ENCODE data around the gene UCP2. TPM values are rescaled to one million over a fixed set of nuclear protein-coding genes. Genes with fewer than 3 reads are reported as not detected.

The UCP2 gene
- total and polyA plus RNA-seq, 10 of the 15 experiments (the other 5 are each of a cell fraction or from before 2014, with no cell fraction given) = 32.9 to 248 (median 154) TPM

DNA sequence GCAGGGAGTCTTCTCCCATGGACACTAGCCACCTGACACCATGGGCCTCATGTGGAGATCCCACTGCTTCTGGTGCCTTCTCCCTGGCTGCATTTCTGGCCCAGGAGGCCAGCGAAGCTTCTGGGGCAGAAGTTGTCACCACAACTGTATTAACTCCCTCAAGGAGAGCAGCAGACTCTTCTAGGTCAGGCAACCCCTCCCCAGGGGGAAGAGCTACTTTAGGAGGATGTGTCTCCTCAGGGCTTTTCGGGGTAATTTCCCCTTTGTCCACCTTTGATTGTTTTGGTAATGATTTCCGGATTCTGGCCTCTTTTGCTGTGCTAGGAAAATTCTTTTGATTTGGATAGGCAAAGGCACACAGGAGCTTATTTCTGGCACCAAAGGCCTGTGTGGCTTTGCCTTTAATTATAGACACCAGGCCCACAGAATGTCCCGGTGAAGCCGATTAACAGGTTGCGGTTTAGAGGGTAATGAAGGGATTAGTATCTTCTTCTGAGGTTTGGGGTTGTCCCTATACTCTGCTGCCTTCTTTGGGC, 8.9 kb upstream of the UCP2 start (continued):
- TF ChIP-seq NR2F1 (conservative IDR thresholded peaks at IDR 0.05) (0 out of 2 replicates have a peak, but pooled peaks have one; percentile 12), CBFB (IDR thresholded peaks at IDR 0.05; ENCODE audit: low read depth) (peak; percentile 79; the same call in 1 of the 2 replicates), MXI1 (IDR thresholded peaks at IDR 0.05; ENCODE audit: low read depth, low read length) (no peak), MEF2B (IDR thresholded peaks at IDR 0.05; ENCODE audit: partially characterized antibody, poor library complexity, severe bottlenecking) (peak; percentile 77), RUNX3 (IDR thresholded peaks at IDR 0.05; ENCODE audit: low read length) (peak; percentile 93), ZNF24 (IDR thresholded peaks at IDR 0.05) (no peak), NFIC (IDR thresholded peaks at IDR 0.05; ENCODE audit: low read depth, low read length) (peak; percentile 62), RELB (IDR thresholded peaks at IDR 0.05; ENCODE audit: low read depth) (peak; percentile 80; the same call in 1 of the 2 replicates), KAT2A (conservative IDR thresholded peaks at IDR 0.05; ENCODE audit: control insufficient read depth, low read depth, low read length) (no peak), BHLHE40 (IDR thresholded peaks at IDR 0.05; ENCODE audit: borderline replicate concordance in 1 of 2, low read depth in 2 of 2, low read length in 1 of 2) (0 out of 4 replicates have a peak, but pooled peaks of 1 of the 2 experiments have one; percentile 11), SP1 (IDR thresholded peaks at IDR 0.05; ENCODE audit: low read depth, low read length) (no peak), JUNB (IDR thresholded peaks at IDR 0.05) (no peak), EED (IDR thresholded peaks at IDR 0.05; ENCODE audit: low read depth) (peak; percentile 66)
- TF ChIP-seq, protein P1, sequence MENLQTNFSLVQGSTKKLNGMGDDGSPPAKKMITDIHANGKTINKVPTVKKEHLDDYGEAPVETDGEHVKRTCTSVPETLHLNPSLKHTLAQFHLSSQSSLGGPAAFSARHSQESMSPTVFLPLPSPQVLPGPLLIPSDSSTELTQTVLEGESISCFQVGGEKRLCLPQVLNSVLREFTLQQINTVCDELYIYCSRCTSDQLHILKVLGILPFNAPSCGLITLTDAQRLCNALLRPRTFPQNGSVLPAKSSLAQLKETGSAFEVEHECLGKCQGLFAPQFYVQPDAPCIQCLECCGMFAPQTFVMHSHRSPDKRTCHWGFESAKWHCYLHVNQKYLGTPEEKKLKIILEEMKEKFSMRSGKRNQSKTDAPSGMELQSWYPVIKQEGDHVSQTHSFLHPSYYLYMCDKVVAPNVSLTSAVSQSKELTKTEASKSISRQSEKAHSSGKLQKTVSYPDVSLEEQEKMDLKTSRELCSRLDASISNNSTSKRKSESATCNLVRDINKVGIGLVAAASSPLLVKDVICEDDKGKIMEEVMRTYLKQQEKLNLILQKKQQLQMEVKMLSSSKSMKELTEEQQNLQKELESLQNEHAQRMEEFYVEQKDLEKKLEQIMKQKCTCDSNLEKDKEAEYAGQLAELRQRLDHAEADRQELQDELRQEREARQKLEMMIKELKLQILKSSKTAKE (IDR thresholded peaks at IDR 0.05; ENCODE audit: low read depth, poor library complexity, severe bottlenecking) = peak; percentile 49

Measured in GM12878 (cell line).